Esophagus muscularis mucosa (tissue), 4 donors: Measurements from ENCODE around the gene ECE2. TPM values are rescaled to one million over a fixed set of nuclear protein-coding genes. Genes with fewer than 3 reads are reported as not detected.
A peak's percentile ranks its signal among the peaks of the same experiment; 100 is the strongest.

Experiments used
- DNase-seq: peaks from one replicate; pipeline ENCODE4 v3.0.0-alpha.2; 2017; ENCODE audit errors: extremely low spot score
- H3K27ac ChIP-seq, 4 donors: fragments of 200-600 bp; sonication (generic); replicated peaks in 1 of 4; 1 replicate in 3 of 4; 2 replicates in 1 of 4; pipeline ENCODE4 v1.5.1; 2016 to 2019; ENCODE audit warnings: mild to moderate bottlenecking in 1 of 4
- H3K27me3 ChIP-seq, 4 donors: fragments of 200-600 bp; sonication (generic); one replicate each; pipeline versions ENCODE4 v1.5.1 to v1.6.0; 2016 to 2019
- H3K36me3 ChIP-seq, 4 donors: fragments of 200-600 bp; sonication (generic); one replicate each; pipeline ENCODE4 v1.5.1; 2016 to 2019
- H3K4me1 ChIP-seq, 4 donors: fragments of 200-600 bp; sonication (generic); one replicate each; pipeline ENCODE4 v1.5.1; 2016 to 2019
- H3K4me3 ChIP-seq, 4 donors: fragments of 200-600 bp; sonication (generic); 1 replicate in 2 of 4; 2 replicates in 2 of 4; pipeline ENCODE4 v1.5.1; 2016 to 2019; ENCODE audit warnings: mild to moderate bottlenecking in 4 of 4, moderate library complexity in 1 of 4
- H3K9me3 ChIP-seq, 4 donors: fragments of 200-600 bp; sonication (generic); 1 replicate in 3 of 4; 2 replicates in 1 of 4; pipeline ENCODE4 v1.5.1; 2016 to 2019
- CTCF ChIP-seq, 3 experiments: fragments of 200-600 bp in 2 of 3; fragments of 450-650 bp in 1 of 3; sonication (generic) in 2 of 3; IDR thresholded peaks; one replicate each; pipeline ENCODE4 v1.5.1; 2017 to 2019; ENCODE audit warnings: antibody characterized with exemption in 3 of 3, mild to moderate bottlenecking in 2 of 3, moderate library complexity in 1 of 3
- EP300 ChIP-seq: sonication (generic); formaldehyde crosslinking; IDR thresholded peaks from one replicate; pipeline ENCODE4 v1.6.1; 2017; ENCODE audit warnings: antibody characterized with exemption
- POLR2A ChIP-seq: fragments of 450-650 bp; IDR thresholded peaks from one replicate; pipeline ENCODE4 v1.6.1; 2017; ENCODE audit warnings: antibody characterized with exemption, moderate library complexity, mild to moderate bottlenecking, low read depth
- POLR2AphosphoS5 ChIP-seq, 2 donors: sonication (generic); formaldehyde crosslinking; IDR thresholded peaks; one replicate each; pipeline ENCODE4 v1.6.1; 2017; ENCODE audit warnings: antibody characterized with exemption in 2 of 2
- WGBS: methylation state at CpG from one replicate; pipeline ENCODE4 v1.1.5; 2018; 5-methylcytosine and 5-hydroxymethylcytosine counted together
- intact Hi-C: fragments of 100-400 bp; cut with DNase I; formaldehyde crosslinking; loops from one replicate; pipeline ENCODE4 v1.15.1; 2023
- total RNA-seq, 4 donors: library from RNA; depleted of rRNA; stranded (reverse); fragments of >200 nt; gene quantifications; one replicate each; pipeline versions ENCODE4 v1.1.0 to v1.2.1, GENCODE V29; 2016

Gene ECE2
- total RNA-seq, 4 donors from 2014 or later: 0.42 to 0.69 (median 0.56) TPM

GRCh38 chr3:184230081-184230602 is 45.7 kb upstream of the ECE2 start:
- Histone ChIP-seq H3K27ac (no peak overlapping the region), H3K9me3 (no peaks in the 10 kb centered on the region), H3K27me3 (peaks cover 4 to 92% (median 31%) of the 10 kb centered on the region in 4 donors), H3K4me3 (peak overlapping the region; percentile 52 to 65 (median 56)), H3K4me1 (peaks cover 23 to 30% (median 26%) of the 10 kb centered on the region in 4 donors), H3K36me3 (no peaks in the 10 kb centered on the region)
- TF ChIP-seq POLR2A (no peak), EP300 (no peak), POLR2AphosphoS5 (IDR thresholded peaks at IDR 0.05) (no peak), CTCF (IDR thresholded peaks at IDR 0.05) (no peak)
- intact Hi-C loops: loop anchor here (5.0 kb wide), 1 partner anchor 43 kb away; the partner anchor contains the start of gene ABCF3
- DNase-seq: no peak
- 1% methylated on average over 14 of the region's 61 CpGs for WGBS

- intact Hi-C loops: loop anchor here (5.0 kb wide), 1 partner anchor 44 kb away; the partner anchor contains the start of gene ABCF3
- peaks cover 4 to 87% (median 31%) of the 10 kb centered on the region in 4 donors for H3K27me3 ChIP-seq
- H3K27ac ChIP-seq: no peak overlapping the region
- DNase-seq: no peak
- H3K4me1 ChIP-seq: peaks cover 23 to 30% (median 26%) of the 10 kb centered on the region in 4 donors
- peak overlapping the region; percentile 52 to 65 (median 56) for H3K4me3 ChIP-seq
- H3K36me3 ChIP-seq: no peaks in the 10 kb centered on the region
- H3K9me3 ChIP-seq: no peaks in the 10 kb centered on the region
- TF ChIP-seq CTCF (IDR thresholded peaks at IDR 0.05) (no peak), EP300 (no peak), POLR2AphosphoS5 (IDR thresholded peaks at IDR 0.05) (no peak), POLR2A (no peak)
- 47% methylated on average over 14 of the region's 79 CpGs for WGBS
These were observed 45.0 kb upstream of the ECE2 start for GRCh38 chr3:184230603-184231528.

- H3K4me3 ChIP-seq: no peak overlapping the region
- peaks cover 23 to 30% (median 26%) of the 10 kb centered on the region in 4 donors for H3K4me1 ChIP-seq
- 80% methylated on average over 3 of the region's 3 CpGs for WGBS
- peaks cover 4 to 87% (median 31%) of the 10 kb centered on the region in 4 donors for H3K27me3 ChIP-seq
- TF ChIP-seq POLR2A (no peak), CTCF (IDR thresholded peaks at IDR 0.05) (no peak), EP300 (no peak), POLR2AphosphoS5 (IDR thresholded peaks at IDR 0.05) (no peak)
- intact Hi-C loops: loop anchor here (5.0 kb wide), 1 partner anchor 44 kb away; the partner anchor contains the start of gene ABCF3
- DNase-seq: no peak
- H3K9me3 ChIP-seq: no peaks in the 10 kb centered on the region
- no peak overlapping the region for H3K27ac ChIP-seq
- H3K36me3 ChIP-seq: no peaks in the 10 kb centered on the region
These were observed 44.2 kb upstream of the ECE2 start for GRCh38 chr3:184231671-184232070.

- H3K4me1 ChIP-seq: peaks cover 23 to 28% (median 26%) of the 10 kb centered on the region in 4 donors
- no peak overlapping the region for H3K27ac ChIP-seq
- H3K27me3 ChIP-seq: peaks cover 4 to 86% (median 25%) of the 10 kb centered on the region in 4 donors
- H3K9me3 ChIP-seq: no peaks in the 10 kb centered on the region
- intact Hi-C loops: loop anchor here (5.0 kb wide), 1 partner anchor 46 kb away; the partner anchor contains the start of gene ABCF3
- 89% methylated on average over 7 of the region's 23 CpGs for WGBS
- no peak overlapping the region for H3K4me3 ChIP-seq
- DNase-seq: no peak
- H3K36me3 ChIP-seq: no peaks in the 10 kb centered on the region
- TF ChIP-seq EP300: no peak
- no peak for TF ChIP-seq POLR2AphosphoS5 (IDR thresholded peaks at IDR 0.05)
- TF ChIP-seq POLR2A: no peak
- no peak for TF ChIP-seq CTCF (IDR thresholded peaks at IDR 0.05)
These were observed 42.5 kb upstream of the ECE2 start for GRCh38 chr3:184233127-184233843.
